Subcutaneous adipose tissue (tissue), 4 donors: ENCODE measurements around the gene MTO1. TPM values are rescaled to one million over a fixed set of nuclear protein-coding genes. Genes with fewer than 3 reads are reported as not detected.

ENCODE experiments used
- total RNA-seq, 4 donors: library from RNA; depleted of rRNA; stranded (reverse); fragments of >200 nt; gene quantifications; one replicate each; pipeline ENCODE4 v1.1.0, GENCODE V29; 2016
- TF ChIP-seq, protein P1 (sequence below): fragments of 450-650 bp; IDR thresholded peaks from one replicate; pipeline ENCODE4 v1.5.1; 2016; ENCODE audit warnings: low read depth, mild to moderate bottlenecking, control low read depth, antibody characterized with exemption, moderate library complexity

MTO1 gene
- total RNA-seq, 4 donors from 2014 or later: 18.1 to 22.1 (median 18.6) TPM

DNA sequence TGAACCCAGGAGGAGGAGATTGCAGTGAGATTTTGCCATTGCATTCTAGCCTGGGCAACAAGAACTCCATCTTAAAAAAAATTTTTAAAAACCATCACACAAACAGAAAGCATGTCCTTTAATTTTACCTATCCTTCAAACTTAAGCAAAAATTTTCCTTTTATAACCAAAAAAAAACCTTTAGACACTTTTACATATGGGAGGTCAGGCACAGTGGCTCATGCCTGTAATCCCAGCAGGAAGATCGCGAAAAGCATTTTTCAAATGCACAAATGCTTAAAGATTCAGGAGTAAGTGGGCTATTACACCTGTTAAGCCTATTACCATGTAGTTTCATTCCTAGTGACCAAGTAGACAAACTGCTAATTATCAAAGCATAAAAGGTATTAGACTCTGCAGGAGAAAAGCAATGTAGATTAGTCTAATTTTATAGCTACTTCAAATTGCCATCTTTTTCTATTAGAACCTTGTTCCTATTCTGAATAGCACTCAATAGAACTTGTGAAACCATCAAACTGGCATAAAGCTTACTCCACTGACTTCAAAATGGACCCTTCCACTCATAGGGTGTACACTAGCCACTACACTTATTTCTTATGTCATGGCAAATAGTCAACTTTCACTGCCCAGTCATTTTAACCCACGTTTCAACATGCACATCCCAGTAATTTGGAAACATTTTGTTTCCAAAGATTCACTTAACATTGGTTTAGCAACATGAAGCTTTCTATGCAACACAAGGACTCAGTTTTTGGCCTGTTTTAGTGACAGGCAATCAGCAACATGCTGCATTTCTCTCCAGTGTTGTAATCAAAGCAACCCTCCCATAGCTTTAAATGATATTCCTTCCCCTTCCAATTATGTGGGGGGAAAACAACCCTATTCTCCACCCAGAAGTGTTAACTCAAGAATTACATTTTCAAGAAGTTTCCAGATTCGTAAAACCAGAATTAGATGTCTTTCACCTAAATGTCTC lies 55.3 kb downstream of the MTO1 start:
- TF ChIP-seq, protein P1, sequence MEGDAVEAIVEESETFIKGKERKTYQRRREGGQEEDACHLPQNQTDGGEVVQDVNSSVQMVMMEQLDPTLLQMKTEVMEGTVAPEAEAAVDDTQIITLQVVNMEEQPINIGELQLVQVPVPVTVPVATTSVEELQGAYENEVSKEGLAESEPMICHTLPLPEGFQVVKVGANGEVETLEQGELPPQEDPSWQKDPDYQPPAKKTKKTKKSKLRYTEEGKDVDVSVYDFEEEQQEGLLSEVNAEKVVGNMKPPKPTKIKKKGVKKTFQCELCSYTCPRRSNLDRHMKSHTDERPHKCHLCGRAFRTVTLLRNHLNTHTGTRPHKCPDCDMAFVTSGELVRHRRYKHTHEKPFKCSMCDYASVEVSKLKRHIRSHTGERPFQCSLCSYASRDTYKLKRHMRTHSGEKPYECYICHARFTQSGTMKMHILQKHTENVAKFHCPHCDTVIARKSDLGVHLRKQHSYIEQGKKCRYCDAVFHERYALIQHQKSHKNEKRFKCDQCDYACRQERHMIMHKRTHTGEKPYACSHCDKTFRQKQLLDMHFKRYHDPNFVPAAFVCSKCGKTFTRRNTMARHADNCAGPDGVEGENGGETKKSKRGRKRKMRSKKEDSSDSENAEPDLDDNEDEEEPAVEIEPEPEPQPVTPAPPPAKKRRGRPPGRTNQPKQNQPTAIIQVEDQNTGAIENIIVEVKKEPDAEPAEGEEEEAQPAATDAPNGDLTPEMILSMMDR: no peak

DNA sequence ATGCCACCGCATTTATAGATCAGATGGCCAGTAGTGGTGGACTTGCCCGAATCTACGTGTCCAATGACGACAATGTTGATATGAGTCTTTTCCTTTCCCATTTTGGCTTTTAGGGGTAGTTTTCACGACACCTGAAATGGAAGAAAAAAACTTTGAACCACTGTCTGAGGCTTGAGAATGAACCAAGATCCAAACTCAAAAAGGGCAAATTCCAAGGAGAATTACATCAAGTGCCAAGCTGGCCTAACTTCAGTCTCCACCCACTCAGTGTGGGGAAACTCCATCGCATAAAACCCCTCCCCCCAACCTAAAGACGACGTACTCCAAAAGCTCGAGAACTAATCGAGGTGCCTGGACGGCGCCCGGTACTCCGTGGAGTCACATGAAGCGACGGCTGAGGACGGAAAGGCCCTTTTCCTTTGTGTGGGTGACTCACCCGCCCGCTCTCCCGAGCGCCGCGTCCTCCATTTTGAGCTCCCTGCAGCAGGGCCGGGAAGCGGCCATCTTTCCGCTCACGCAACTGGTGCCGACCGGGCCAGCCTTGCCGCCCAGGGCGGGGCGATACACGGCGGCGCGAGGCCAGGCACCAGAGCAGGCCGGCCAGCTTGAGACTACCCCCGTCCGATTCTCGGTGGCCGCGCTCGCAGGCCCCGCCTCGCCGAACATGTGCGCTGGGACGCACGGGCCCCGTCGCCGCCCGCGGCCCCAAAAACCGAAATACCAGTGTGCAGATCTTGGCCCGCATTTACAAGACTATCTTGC lies 58.6 kb downstream of the MTO1 start:
- TF ChIP-seq, protein P1: no peak

DNA sequence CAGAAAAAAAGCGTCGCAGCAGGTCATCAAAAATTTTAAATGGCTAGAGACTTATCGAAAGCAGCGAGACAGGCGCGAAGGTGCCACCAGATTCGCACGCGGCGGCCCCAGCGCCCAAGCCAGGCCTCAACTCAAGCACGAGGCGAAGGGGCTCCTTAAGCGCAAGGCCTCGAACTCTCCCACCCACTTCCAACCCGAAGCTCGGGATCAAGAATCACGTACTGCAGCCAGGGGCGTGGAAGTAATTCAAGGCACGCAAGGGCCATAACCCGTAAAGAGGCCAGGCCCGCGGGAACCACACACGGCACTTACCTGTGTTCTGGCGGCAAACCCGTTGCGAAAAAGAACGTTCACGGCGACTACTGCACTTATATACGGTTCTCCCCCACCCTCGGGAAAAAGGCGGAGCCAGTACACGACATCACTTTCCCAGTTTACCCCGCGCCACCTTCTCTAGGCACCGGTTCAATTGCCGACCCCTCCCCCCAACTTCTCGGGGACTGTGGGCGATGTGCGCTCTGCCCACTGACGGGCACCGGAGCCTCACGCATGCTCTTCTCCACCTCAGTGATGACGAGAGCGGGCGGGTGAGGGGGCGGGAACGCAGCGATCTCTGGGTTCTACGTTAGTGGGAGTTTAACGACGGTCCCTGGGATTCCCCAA lies 59.3 kb downstream of the MTO1 start, which contains the start of gene EEF1A1:
Gene EEF1A1 (minus strand): TSS at position 345 of the 663 bp plus-strand sequence. CDS start 1,006 bp downstream, outside the sequence.
- TF ChIP-seq, protein P1: no peak

DNA sequence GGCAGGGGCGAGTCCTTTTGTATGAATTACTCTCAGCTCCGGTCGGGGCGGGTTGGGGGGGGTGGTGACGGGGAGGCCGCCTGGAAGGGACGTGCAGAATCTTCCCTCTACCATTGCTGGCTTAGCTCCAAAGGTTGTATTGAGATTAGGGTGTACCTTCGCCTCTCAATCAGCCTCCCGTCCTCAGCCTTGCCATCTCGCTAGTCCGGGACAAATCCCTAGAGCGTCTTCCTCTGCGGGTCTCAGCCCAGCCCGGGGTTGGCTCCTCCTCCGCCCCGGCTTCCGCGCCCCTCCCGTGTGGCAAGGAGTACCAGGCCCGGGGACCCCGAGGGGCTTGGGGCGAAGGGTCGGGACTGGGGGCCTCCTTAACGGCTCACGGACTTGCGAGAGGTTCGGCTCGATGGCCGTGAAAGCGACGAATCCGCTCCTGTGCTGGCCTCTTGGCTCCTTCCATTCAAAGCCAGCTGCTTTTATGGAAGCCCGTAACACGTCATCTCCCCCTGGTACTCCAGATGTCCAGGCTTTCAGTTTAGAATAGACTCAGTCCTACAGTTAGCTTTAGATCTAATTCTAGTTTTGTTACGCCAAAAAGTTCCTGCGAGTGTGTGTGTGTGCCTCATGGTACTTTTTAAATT lies 59.9 kb downstream of the MTO1 start:
- TF ChIP-seq, protein P1: no peak

- TF ChIP-seq, protein P1: no peak
Measured at GRCh38 chr6:73523434-73524123, 62.0 kb downstream of the MTO1 start.

- TF ChIP-seq, protein P1: no peak
Measured at GRCh38 chr6:73525546-73526330, 64.2 kb downstream of the MTO1 start.
